Cardiac septum (tissue), 1 donor: Measurements from ENCODE around the gene BTBD17. TPM values are rescaled to one million over a fixed set of nuclear protein-coding genes. Genes with fewer than 3 reads are reported as not detected.
A peak's percentile ranks its signal among the peaks of the same experiment; 100 is the strongest.

ENCODE experiments used
- DNase-seq: peaks from one replicate; pipeline ENCODE4 v3.0.0-alpha.2; 2020; ENCODE audit warnings: low spot score
- intact Hi-C: fragments of 100-400 bp; cut with DNase I; formaldehyde crosslinking; loops from one replicate; pipeline ENCODE4 v1.14.0; 2022
- total RNA-seq: library from RNA; stranded (reverse); fragmentation: NEBNext Ultra II Directional; extraction: Animal tissue kit (Norgen Biotek cat#: 25700); gene quantifications from one replicate; pipeline ENCODE4 v1.2.1, GENCODE V29; 2021
- donor health status: DM: no; HTN: no; CAD: no.

Gene BTBD17
- total RNA-seq, 1 donor from 2014 or later, result not detected

- no peak for DNase-seq
- intact Hi-C loops, result no loop called here
Observed at GRCh38 chr17:74389937-74390679, 28.4 kb upstream of the BTBD17 start.

- no peak for DNase-seq
- intact Hi-C loops, result no loop called here
Observed at GRCh38 chr17:74389084-74389753, 27.6 kb upstream of the BTBD17 start.

- intact Hi-C loops, result loop anchor here (2.0 kb wide), 1 partner anchor 45 kb away; the partner anchor contains the start of gene GPRC5C
- DNase-seq, result no peak
Observed at GRCh38 chr17:74387365-74388218, 25.9 kb upstream of the BTBD17 start.

GRCh38 chr17:74386386-74386785 is 24.7 kb upstream of the BTBD17 start:
- intact Hi-C loops, result loop anchor here (2.0 kb wide), 1 partner anchor 46 kb away; the partner anchor contains the start of gene GPRC5C
- DNase-seq, result peak; percentile 84

GRCh38 chr17:74385201-74385600 is 23.5 kb upstream of the BTBD17 start:
- intact Hi-C loops, result no loop called here
- no peak for DNase-seq

DNA sequence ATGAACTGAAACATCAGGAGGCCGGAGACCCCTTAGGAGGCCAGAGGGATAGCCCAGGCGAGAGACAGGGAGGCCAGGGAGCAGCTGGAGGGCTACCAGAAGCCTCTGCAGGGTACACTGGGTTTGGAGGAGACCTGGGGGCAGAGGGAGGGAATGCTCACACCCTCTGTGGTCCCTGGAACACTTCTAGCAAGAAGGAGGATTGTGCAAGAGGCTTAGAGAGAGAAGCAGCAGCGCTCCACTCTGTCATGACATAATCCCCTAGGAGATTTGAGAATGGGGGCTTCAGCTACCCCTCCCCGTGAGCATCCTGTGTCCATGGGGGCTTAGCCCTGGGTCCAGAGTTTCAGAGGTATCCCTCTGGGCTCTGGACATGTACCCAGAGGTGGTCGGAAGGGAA is 21.5 kb upstream of the BTBD17 start:
- intact Hi-C loops, result no loop called here
- DNase-seq, result no peak

DNA sequence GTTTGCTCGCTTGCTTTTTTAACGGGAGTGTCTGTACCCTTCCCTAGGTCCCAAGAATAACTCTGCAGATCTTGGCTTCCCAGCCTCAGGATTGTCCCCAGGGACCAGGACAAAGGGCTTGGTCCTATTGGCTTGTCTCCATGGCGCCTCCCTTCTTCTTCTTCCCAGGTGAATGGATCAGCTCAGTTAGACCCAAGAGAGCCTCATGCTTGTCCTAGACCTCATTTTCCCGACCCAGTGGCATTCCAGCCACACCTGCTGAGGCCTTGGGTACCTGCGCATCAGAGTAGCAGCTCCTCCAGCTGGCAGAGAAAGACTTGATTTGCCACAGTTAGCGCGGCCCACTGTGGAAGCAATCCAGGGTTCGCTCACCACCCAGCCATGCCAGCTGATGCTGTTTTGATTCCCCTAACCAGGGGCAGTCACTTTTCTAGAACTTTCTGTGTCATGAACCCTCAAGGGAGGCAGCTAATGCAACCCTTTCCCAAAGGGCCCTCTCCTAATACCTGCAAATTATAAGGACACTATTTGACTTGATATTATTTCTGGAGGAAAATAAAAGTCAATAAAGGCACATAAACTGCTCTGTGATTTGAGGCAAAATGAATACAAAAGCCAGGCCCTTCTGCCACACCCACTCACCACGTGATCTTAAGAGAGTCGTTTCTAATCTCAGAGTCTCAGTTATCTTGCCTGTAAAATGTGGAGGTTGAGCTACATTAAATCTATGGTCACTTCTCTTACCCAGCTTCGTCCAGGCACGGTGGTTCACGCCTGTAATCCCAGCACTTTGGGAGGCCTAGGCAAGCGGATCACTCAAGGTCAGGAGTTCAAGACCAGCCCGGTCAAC is 19.5 kb upstream of the BTBD17 start:
- intact Hi-C loops, result no loop called here
- DNase-seq, result no peak

GRCh38 chr17:74380086-74380958 is 18.7 kb upstream of the BTBD17 start:
- DNase-seq, result no peak
- intact Hi-C loops, result no loop called here

DNA sequence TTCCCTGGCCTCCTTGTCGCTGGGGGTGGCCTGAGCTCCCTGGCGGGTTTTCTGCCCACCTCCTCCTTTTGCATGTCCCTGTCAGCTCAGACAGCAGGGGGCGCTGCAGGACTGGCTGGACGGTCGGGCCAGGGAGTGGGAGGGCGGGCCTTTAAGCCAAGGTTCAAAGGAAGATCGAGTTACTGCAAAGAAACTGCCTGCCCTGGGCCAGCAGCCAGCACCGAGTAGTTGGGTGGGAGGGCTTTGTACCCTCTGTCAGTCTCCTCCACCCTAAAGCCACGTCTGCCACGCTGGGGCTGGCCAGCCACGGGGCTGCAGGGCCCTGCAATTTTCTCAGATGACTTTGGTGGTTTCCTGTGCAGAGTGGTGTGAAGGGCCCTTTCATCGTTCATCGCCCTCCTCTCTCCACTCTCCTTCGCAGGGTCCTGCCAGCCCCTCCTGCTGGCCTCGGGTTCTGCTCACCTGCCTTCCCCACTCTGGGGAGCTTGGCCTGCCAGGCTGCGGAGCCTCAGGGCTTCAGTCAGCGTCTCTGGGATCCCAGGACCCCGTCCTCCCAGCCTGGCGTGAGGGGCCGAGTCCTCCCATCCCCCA is 17.9 kb upstream of the BTBD17 start:
- intact Hi-C loops, result loop anchor here (1.0 kb wide), 1 partner anchor 78 kb away; no protein-coding TSS in a partner anchor
- peak; percentile 95 for DNase-seq

DNA sequence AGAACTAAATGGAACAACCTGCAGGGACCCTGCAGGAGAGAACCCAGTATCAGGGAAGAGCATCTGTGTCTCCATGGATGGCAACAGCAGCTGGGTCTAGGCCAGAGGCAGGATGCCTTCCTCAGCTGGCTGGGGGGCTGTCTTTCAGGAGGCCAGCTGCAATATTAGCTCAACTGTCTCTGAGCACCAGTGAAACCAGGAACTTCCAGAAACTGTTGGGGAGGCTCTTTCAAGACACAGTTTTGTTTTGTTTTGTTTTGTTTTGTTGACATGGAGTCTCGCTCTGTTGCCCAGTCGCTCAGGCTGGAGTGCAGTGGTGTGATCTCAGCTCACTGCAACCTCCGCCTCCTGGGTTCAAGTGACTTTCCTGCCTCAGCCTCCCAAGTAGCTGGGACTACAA is 13.2 kb upstream of the BTBD17 start:
- intact Hi-C loops, result no loop called here
- DNase-seq, result no peak

- no peak for DNase-seq
Observed at GRCh38 chr17:74373838-74374606, 12.4 kb upstream of the BTBD17 start.

DNA sequence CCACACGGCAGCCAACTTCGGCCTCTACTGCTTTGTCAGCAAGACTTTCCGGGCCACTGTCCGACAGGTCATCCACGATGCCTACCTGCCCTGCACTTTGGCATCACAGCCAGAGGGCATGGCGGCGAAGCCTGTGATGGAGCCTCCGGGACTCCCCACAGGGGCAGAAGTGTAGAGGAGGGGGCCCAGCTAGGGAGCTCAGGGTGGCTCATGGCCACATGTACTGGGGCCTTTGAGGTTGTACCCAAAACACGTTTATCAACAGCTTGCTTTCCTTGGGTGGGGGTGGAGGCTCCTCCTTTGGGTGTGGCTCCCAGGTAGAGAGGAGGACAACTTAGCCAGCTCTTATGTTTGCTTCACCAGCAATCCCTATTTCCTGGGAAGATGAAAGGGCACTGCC is 10.8 kb upstream of the BTBD17 start:
- intact Hi-C loops, result no loop called here
- DNase-seq, result no peak

More at GRCh38 chr17:74373838-74374606, 12.4 kb upstream of the BTBD17 start:
- intact Hi-C loops, result no loop called here

GRCh38 chr17:74371653-74372147 is 10.0 kb upstream of the BTBD17 start:
- intact Hi-C loops, result no loop called here
- no peak for DNase-seq

DNA sequence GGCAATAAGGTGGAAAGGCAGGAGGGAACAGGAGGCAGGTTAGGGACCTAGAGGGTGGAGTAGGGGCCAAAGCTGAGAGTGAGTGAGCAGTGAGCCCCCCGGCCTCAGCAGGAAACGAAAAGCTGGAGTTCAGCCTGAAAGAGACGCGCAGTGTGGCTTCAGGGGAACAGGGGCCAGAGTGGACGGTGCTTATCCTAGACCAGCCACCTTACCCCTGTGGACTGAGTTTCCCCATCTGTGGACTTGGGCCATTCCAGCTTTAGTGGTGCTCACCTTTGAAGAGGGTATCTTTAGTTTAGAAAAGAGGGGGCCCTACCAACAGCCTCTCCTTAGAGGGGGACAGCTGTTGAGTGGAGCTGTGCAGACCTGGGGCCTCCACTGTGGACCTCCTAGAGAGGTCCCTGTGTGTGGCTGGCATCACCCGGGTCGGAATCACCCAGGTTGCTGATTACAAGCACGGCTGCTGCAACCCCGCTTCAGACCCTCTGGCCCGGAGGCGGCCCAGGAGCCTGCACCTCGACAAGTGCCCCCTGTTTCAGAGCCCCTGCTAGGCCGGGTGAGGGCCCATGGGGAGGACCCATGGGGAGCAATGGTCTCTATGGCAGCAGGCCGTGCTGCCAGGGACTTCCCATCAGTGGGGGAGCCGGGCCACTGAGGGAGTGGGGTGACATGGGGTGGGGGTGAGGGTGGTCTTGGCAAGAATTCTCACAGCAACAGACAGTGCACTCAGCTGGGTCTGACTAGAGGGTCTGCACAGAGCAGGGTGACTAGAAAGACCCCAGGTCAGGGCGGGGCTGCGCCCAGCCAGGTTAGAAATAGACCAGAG is 8.2 kb upstream of the BTBD17 start:
- intact Hi-C loops, result no loop called here

DNA sequence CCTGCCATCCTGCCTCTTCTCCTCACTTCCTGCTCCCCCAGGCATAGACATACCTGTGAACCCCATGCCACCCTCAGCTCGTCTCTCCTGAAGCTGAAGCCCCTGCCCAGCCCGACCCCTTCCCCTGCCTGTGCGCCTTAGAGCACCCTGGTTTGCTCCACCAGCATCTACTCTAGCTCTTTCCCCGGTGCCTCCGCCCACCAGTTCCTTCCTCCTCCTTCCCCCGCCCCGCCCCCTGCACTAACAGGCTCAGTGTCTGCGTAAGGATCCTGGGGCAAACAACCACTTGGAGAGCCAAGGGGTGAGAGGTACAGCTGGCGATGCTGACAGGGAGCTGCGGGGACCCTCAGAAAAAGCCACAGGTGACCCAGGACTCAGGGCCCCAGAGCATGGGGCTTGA is 7.6 kb upstream of the BTBD17 start:
- intact Hi-C loops, result no loop called here
- no peak for DNase-seq

More for the DNA sequence above, 8.2 kb upstream of the BTBD17 start:
- no peak for DNase-seq
